GF-D8 (cell line): Measurements from ENCODE around the gene WFDC1.

Source experiments
- DNase-seq: peaks from one replicate; lab custom pipeline; 2025; lab: John Stamatoyannopoulos, UW

Gene WFDC1

DNA sequence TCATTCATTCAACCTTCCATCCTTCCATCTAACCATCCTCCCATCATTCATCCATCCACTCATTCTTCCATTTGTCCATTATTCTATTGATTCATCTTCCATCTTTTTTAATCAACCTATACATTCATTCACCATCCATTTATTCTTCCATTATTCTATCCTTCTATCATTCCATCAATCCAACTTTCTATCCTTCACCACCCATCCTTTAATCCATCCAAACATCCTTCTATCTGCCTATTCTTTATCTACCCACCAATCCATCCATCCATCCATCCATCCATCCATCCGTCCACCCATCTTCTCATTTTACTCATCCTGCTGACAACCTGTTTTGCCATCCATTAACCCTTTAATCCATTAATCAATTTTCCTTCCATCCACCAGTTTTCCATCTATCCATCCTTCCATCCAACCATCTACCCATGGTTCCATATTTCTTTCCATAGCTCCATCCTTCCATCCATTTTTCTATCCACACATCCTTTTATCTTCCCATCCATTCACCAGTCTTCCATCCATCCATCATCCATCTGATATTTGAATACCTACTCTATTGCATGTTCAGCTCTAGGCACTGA is 21.8 kb upstream of the WFDC1 start:
- DNase-seq = no peak

DNA sequence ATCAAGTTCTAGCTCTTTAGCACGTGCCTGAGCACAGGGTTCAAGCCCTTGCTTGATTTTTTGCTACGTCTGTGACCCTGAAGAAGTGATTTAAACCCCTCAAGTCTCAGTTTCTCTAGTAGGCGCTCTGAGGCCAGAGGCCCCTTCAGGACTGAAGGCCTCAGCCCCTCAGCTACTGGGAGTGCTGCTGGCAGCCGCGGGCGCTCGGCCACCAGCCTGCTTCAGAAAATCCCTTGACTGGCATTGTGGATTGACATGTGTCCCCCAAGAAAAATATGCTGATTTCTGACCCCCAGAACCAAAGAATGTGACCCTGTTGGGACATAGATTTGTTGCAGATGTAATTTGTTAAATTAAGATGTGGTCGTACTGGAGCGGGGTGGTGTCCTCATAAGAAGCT is 20.2 kb upstream of the WFDC1 start:
- no peak for DNase-seq

DNA sequence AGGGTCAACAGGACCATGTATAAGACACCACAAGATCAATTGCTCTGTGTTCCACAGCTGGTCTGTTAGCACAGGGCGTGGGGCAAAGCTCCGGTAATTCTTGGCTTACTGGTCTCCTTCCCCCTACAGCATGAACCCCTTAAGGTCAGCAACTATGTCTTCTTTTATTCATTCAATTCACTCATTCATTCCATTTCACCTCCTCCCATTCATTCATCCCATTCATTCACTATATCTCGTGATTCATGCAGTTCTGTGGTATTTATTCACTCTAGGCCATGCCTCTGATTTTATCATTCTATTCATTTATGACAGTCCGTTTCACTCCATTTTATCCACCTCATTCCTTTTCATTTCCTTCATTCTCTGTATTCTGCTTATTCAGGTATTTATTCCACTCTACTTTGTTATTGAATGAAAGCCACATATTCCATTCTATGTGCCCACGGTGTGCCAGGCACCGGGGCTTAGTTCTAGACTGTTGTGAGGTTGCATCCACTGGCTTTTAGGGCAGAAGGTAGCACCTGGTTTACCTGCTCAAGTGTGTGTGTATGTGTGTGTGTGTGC is 19.0 kb upstream of the WFDC1 start:
- no peak for DNase-seq

DNA sequence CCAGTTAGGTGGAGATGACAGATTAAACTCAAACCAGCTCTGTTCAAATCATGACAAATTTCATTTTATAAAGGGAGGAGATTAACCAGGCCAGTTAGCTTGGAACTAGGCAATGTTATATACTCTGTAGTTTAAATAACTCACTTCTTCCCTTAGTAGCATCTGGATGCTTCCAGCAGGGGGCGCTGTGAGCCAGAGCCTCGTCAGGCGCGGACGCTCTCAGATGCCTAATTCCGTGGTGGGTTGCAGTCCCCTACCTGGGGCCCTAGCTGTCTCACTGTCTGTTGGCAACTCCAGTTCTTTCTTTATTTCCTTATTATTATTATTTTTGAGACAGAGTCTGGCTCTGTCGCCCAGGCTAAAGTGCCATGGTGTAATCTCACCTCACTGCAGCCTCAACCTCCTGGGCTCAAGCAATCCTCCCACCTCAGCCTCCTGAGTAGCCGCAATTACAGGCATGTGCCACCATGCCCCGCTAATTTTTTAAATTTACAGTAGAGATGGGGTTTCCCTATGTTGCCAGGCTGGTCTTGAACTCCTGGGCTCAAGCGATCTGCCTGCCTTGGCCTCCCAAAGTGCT is 17.3 kb upstream of the WFDC1 start:
- no peak for DNase-seq

DNA sequence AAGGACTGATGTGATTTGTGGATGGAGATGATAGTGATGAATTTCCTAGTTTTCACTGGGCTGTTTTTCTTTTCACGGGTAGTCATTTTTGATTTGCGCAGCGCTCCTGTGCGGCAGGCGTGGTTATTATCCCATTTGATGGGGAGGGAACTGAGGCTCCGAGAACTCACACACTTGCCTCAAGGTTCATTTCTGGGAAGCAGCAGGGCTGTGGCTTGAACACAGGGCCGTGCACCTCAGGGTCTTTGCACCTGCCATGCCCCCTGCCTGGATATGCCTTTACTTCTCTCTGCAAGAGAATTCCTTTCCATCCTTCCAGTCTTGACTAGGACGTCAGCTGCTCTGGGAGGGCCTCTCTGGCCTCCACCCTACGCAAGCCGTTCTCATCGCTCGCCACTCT is 16.3 kb upstream of the WFDC1 start:
- no peak for DNase-seq

DNA sequence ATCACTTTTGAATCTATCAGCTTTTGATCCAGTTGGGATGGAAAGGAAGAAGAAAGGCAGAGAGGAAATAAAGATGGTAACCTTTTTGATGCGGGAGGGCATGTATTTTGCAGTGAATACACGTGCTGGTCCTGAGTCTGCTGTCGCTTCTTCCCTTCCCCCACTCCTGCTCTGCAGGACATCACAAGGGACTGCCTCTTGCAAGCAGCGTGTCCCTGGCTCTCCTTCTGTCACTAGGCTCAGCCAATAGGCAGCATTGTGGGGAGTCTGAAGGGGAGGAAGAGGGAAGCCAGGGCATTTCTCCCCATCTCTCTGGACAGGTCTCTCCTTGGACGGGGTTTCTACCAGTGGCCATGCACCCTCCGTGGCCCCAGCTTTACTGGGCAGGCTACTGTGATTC is 15.7 kb upstream of the WFDC1 start:
- no peak for DNase-seq

DNA sequence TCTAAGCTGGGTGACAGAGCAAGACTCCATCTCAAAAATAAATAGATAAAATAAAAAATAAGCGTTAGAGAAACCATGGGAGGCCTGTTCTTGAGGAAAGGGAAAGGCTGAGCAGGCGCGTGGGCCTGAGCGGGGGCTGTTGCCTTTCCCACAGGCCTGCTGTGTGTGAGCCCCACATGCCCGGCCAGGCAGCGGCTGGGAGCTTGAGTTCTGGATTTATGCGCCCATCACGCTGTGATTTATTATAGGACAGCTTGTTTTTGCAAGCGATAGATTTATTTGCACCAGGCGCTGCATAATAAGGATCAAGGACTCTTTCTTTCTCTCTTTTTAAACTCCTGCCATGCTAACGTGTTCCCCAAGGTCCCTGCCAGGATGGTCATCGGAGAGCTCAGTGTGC is 14.8 kb upstream of the WFDC1 start:
- DNase-seq = no peak

DNA sequence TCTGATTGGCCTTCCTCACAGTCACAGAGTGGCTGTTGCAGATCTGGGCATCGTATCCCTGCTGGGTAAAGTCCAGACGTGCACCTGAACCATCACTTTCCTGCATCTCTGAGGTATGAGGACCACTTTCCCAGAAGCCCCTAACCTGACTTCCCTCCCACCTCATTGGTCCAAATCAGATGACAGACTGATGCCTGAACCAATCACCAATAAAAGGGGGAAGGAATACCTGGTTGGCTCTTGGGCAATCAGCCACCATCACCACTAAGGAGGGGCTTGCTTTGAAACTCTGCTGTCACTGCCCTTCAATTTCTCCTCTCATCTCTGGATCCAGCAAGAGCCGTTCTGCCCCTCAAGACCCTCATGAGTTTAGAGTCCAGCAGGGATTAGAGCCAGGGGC is 13.6 kb upstream of the WFDC1 start:
- no peak for DNase-seq

DNA sequence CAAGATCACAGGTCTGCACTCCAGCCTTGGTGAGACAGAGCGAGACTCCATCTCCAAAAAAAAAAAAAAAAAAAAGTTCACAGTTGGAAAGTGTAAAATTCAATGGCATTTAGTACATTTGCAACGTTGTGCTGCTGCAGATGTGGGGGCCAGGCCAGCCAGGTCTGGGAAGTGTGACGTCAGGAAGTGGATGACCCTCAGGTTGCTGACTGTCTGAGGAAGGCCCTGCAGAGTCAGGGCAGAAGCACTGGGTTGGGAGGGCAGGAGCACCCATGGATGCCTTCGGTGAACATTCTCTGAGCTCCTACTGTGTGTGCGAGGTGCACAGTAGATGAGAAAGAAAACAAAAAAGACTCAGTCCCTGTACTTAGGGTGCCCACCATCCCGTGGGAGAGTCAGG is 12.1 kb upstream of the WFDC1 start:
- DNase-seq = no peak

DNA sequence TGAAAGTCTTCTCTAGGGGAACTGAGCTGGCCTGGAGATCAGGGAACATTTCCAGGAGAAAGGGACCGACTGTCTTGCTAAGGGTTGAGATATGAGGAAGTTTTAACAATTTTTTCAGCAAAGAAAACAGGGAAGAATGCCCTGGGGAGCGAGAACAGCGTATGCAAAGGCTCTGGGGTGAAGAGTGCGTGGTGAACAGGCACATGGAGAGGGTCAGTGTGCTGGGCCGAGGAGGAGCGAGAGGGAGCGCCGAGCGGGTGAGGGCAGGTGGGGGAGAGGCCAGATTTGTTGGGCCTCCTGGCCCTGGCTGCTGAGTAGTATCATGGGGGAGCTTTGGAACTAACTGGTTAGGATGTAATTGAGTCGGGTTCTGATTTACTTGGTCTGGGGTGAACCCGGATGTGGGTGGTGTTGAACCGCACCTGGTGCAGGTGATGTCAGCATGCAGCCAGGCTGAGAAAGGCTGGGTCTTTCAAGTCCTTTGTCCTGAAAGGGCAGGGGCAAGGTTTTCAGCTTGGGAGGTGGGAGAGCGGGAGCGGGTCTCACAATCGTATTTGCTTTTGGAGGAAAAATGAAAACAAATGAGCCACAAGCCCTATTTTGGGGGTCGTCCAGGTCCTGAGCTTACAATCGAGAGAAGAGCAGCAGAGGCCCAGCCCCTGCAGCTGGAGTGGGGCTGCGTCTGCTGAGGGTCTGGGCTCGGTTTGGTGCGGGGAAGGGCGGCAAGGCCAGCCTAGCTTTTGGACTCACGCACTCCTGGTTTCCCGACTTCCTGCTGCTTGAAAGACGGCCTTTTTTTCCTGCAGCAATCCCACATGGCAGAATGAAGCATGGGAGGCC is 11.1 kb upstream of the WFDC1 start:
- no peak for DNase-seq

DNA sequence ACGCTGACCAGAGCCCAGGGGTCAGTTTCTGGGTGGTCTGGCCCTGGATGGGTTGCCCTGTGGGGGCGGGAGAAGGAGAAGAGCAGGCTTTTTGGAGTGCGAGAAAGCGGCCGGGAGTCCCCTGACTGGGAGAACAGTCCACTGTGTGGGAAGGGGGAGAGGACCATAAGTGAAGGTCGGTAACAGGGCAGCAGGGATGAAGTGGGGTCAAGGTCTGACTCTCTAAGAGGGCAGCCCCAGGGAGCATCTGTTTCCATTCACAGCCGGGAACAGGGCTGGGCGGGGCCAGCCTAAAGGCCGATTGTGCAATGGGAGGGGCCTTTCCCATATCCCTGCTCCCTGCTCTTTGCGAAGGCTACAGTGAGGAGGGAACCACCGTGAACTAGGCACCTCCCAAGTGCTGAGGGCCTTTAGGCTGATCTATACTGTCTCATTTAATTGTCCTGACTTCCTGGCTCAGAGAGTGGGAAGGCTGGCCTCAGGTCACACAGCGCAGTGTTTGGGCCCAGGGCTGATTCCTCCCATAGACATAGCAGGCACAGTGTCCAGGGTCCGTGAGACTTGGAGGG is 10.4 kb upstream of the WFDC1 start:
- no peak for DNase-seq

DNA sequence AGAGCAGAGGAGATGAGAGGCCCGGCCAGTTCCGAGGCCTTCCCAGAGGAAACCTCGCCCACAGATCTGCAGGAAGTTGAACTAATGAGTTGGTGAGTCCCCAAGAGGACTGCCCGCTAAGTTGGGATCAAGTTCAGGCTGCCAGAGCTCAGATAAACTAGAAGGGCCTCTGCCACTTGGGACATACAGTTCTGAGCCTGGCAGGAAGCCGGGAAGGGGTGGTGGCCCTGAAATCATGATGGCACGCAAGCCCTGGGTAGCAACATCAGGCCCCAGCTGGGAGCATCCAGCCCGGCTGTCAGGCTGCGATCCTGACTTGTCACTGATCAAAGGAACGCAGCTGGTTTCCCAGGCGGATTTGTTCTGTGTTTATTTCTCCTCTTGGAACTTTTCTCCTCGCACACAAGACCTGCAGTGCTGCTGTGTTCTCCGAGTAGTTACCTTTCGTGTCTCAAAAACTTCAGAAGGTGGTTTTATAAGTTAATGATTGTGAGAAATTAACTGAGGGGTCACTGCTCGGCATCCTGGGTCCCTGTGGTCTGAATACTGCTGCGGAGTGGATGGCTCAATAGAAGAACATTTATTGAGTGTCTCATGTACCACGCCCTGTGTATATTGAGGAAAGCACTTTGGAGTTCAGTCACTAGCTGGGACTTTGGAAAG is 8.0 kb upstream of the WFDC1 start:
- no peak for DNase-seq

DNA sequence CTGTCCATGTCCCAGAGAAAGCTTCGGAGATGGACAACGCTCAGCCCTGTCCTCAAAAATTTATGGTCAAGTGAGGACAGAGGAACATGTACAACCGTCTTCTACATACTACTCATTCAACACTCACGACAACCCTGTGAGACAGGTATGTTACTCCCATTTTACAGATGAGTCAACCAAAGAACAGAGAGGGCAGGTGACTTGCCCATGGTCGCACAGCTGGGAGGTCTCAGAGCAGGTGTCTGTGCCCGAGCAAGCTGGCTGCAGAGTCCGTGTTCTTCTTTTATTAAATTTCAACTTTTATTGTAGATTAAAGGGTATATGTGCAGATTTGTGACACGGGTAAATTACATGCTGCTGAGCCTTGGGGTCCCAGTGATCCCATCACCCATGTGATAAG is 5.8 kb upstream of the WFDC1 start:
- DNase-seq = no peak

DNA sequence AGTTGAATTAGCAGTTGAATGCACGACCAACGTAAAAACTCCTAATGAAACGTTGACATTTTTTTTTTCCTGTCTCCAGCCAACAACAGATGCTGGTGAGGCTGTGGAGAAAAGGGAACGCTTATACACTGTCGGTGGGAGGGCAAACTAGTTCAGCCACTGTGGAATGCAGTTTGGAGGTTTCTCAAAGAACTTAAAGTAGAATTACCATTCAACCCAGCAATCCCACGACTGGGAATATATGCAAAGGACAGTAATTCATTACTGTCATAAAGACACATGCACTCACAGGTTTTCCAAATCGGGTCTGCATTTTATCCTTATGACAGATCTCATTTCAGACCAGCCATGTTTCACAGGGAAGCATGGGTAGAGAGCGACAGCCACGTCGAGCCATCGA is 3.5 kb upstream of the WFDC1 start:
- no peak for DNase-seq

DNA sequence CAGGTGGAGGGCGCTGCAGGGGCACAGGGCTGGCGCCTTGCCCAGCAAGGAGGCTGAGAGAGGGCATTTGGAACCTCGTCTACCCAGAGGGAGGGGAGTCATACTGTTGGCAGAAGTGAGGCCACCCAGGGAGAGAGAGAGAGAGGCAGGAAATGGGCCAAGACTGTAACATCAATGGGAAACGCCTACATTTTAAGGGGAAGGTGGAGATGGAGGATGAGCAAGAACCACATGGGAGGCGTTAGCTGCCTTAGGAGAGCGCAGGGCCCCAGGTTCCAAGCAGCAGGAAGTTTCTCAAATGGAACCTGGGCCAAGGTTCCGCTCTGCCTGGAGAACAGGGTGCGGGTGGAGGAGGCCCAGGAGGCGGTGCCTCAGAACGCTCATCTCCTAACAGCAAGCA is 2.7 kb upstream of the WFDC1 start:
- no peak for DNase-seq

DNA sequence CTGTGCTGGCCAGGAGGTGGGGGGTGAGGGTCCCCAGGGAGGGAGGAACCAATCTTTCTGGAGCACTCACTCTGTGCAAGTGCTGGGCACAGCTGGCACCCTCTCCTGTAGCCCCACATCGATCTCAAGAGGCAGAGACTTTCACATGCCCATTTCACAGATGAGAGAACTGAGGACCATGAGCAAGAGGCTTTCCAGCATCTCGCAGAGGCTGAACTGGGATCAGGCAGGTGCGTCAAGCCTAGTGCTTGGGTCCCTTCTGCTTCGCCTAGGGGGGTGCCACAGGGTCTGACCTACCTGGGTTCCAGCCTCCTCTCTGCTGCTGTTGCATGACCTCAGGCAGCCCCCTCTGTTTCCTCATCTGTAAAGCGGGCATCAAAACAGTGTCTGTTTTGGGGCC is 1.3 kb upstream of the WFDC1 start:
- DNase-seq = no peak

DNA sequence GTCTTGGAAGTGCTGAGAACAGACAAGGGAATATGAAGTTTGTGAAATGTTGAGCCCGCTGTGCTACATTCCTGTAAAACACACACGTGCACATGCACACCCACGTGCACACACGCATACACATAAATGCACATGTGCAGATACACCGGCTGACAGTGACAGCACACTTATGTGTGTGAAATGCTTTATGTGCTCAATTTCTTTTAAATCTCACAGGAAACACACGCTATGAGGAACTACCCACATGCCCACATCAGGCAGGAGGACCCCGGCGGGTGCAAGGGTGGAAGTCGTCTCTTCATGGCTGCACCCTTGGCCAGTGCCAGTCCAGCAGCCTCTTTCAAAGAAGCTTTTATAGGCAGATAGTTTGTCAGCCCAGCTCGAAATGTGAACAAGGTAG is 561 bp upstream of the WFDC1 start:
- DNase-seq = no peak

DNA sequence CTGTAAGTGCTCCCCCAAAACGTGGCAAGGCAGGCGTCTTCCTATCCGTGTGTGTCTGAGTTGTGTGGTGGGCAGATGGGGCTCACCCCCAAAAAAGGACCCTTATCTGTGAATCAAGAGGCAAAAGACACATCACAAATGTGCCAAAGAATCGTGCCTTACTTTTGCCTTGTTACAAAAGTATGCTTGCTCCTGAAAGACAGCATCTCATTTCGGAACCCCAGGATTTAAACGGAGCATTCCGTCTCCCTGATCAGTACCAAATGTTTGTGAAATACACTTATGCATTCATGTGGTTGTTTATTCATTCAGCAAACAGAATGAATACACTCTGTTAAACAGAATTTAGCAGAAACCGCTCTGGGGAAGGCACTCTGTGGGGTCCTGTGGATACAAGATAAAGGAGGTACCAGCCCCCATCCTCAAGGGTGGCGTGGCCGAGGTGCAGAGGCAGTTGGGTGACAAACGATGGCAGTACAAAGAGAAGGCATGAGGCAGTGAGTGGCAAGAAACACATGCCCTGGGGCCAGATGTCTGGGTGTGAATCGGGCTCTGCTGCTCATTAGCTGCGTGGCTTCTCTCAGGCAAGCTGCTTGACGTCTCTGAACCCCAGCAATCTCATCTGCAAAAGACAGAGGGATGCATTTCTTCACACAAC is 654 bp downstream of the WFDC1 start:
- DNase-seq = no peak

DNA sequence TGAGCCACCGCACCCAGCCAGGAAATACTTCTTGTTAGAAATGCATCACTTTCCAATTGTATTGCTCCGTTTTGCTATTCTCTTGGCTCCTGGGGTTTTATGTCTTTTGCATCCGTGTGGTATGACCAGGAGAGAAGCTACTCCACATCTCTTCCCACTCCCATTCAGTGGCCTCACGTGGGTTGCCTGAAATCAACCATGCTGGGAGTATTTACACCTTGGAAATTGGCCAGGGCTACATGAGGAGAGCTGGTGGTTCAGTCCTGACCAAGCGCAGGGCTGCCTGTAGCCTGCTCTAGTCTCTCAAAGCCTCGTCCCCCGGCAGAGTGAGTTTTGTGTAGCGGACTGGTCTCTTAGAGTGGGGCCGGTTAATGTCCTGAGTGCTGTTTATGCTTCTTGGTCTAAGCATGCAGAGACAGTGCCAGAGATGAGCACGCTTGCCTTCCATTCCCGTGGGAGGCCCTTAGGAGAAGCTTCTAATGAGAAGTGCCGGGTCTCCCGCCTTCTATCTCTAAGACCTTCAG is 3.8 kb downstream of the WFDC1 start:
- DNase-seq = no peak

DNA sequence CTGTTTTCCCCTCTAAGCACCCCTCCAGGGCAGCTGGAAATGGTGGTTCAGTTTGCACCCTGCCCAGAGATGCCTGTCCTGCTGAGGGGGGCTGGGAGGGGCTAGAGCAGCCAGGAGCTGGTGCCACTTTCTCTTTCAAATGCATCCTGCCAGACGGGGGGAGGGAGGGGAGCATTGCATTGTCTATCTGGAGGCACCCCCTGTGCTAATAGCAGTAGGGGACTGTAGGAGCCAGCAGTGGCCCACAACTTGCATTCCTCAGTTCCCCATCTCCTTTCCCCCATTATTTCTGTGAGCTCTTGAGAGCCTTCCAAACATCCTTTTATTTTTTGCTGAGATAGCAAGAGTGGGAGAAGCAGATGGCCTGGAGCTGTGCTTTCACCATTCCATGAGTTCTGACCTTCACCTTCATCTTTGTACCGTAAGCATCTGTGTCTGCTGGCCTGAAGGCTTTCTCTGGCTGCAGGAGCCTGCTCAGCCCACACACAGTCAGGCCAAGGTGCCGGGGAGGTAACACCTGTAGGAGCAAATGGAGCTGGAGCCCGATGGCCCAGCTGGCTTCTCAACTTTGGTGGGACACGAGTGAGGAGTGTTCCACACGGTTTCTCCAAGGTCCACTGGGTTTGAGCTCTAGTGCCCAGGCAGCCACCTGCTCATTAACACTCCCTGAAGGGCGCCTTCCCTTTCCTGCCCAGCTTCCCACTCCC is 5.2 kb downstream of the WFDC1 start:
- DNase-seq = no peak
